ENCODE data around the gene C2. TPM values are rescaled to one million over a fixed set of nuclear protein-coding genes. Genes with fewer than 3 reads are reported as not detected.

The C2 gene
- polyA plus RNA-seq, 1 of the 3 experiments (the other 2 are of a cell fraction) = 0.43 TPM

GRCh38 chr6:31915756-31916155, 11.8 kb upstream of the C2 start:
- ChIA-PET CTCF (interaction anchor here (1.6 kb wide), 1 partner anchor 14 kb away, joined by 3 read pairs; the partner anchor contains the start of gene ZBTB12), POLR2A (no interaction called here)
- no peak overlapping the region for H3K4me2 ChIP-seq
- no peak overlapping the region for H3K9ac ChIP-seq
- TF ChIP-seq SIN3A (IDR thresholded peaks at IDR 0.05; ENCODE audit: borderline replicate concordance, low read depth, low read length) (no peak), NRF1 (IDR thresholded peaks at IDR 0.05; ENCODE audit: low read depth, low read length) (no peak), TAF1 (IDR thresholded peaks at IDR 0.05; ENCODE audit: borderline replicate concordance, low read depth, low read length) (no peak), RFX5 (IDR thresholded peaks at IDR 0.05; ENCODE audit: low read length) (no peak), SMC3 (IDR thresholded peaks at IDR 0.05; ENCODE audit: low read depth, low read length) (no peak), EZH2phosphoT487 (IDR thresholded peaks at IDR 0.05; ENCODE audit: borderline replicate concordance, low read depth) (no peak), CTCF (IDR thresholded peaks at IDR 0.05) (no peak)
- 75% methylated on average over 6 of the region's 6 CpGs for WGBS (ENCODE audit: low lambda C conversion rate)
- DNase-seq = no peak
- H3K27me3 ChIP-seq (ENCODE audit: insufficient read depth) = no peaks in the 10 kb centered on the region
- no peaks in the 10 kb centered on the region for H3K4me1 ChIP-seq (ENCODE audit: control insufficient read depth in 1 of 2, insufficient read depth in 2 of 2, low read depth in 1 of 2, low read length in 1 of 2)
- H3F3A ChIP-seq (replicated peaks; ENCODE audit: insufficient read depth) = peaks cover 9% of the 10 kb centered on the region
- no peaks in the 10 kb centered on the region for H3K79me2 ChIP-seq (ENCODE audit: insufficient read depth)
- no peak overlapping the region for H2AFZ ChIP-seq (ENCODE audit: low read depth)
- no peaks in the 10 kb centered on the region for H3K9me3 ChIP-seq
- no peaks in the 10 kb centered on the region for H4K20me1 ChIP-seq (ENCODE audit: insufficient read depth)
- no peak overlapping the region for H3K4me3 ChIP-seq (ENCODE audit: low read depth in 2 of 2, low read length in 1 of 2)
- H3K9me2 ChIP-seq = no peaks in the 10 kb centered on the region
- H3K36me3 ChIP-seq (replicated peaks in 1 of 2; ENCODE audit: control insufficient read depth in 1 of 2, insufficient read depth in 2 of 2, low read length in 1 of 2) = no peaks in the 10 kb centered on the region
- H3K27ac ChIP-seq (ENCODE audit: low read depth in 2 of 2, low read length in 1 of 2) = no peak overlapping the region

GRCh38 chr6:31918069-31918720, 9.3 kb upstream of the C2 start:
- 62% methylated on average over 8 of the region's 8 CpGs for WGBS (ENCODE audit: low lambda C conversion rate)
- POLR2A ChIA-PET = no interaction called here
- TF ChIP-seq RXRA (IDR thresholded peaks at IDR 0.05; ENCODE audit: borderline replicate concordance, low read depth) (no peak), TCF12 (IDR thresholded peaks at IDR 0.05) (no peak), USF1 (IDR thresholded peaks at IDR 0.05; ENCODE audit: borderline replicate concordance, low read depth) (no peak), RFX5 (IDR thresholded peaks at IDR 0.05; ENCODE audit: low read length) (no peak), FOXJ3 (CRISPR knock-in tag; IDR thresholded peaks at IDR 0.05) (no peak), ZBTB33 (IDR thresholded peaks at IDR 0.05; ENCODE audit: borderline replicate concordance, low read depth) (no peak), SIN3A (IDR thresholded peaks at IDR 0.05; ENCODE audit: borderline replicate concordance, low read depth, low read length) (no peak), FOXM1 (IDR thresholded peaks at IDR 0.05; ENCODE audit: low read depth) (no peak), USF2 (IDR thresholded peaks at IDR 0.05; ENCODE audit: borderline replicate concordance, low read depth, low read length) (no peak), RAD21 (IDR thresholded peaks at IDR 0.05; ENCODE audit: low read length) (no peak), SMC3 (IDR thresholded peaks at IDR 0.05; ENCODE audit: low read depth, low read length) (no peak)
- Histone ChIP-seq H3K27ac (ENCODE audit: low read depth in 2 of 2, low read length in 1 of 2) (no peak overlapping the region), H3K4me1 (ENCODE audit: control insufficient read depth in 1 of 2, insufficient read depth in 2 of 2, low read depth in 1 of 2, low read length in 1 of 2) (no peaks in the 10 kb centered on the region), H3K36me3 (replicated peaks in 1 of 2; ENCODE audit: control insufficient read depth in 1 of 2, insufficient read depth in 2 of 2, low read length in 1 of 2) (no peaks in the 10 kb centered on the region), H3K9ac (no peak overlapping the region), H3K79me2 (ENCODE audit: insufficient read depth) (no peaks in the 10 kb centered on the region), H3K4me2 (no peak overlapping the region), H3F3A (replicated peaks; ENCODE audit: insufficient read depth) (no peaks in the 10 kb centered on the region), H3K9me2 (no peaks in the 10 kb centered on the region), H3K4me3 (ENCODE audit: low read depth in 2 of 2, low read length in 1 of 2) (no peak overlapping the region), H3K27me3 (ENCODE audit: insufficient read depth) (no peaks in the 10 kb centered on the region), H4K20me1 (ENCODE audit: insufficient read depth) (no peaks in the 10 kb centered on the region), H2AFZ (ENCODE audit: low read depth) (no peak overlapping the region), H3K9me3 (no peaks in the 10 kb centered on the region)
- no peak for DNase-seq
- CTCF ChIA-PET = interaction anchor here (0.7 to 3.3 kb wide), 3 partner anchors 34 to 130 kb away, joined by 3 to 11 read pairs (median 4); no protein-coding TSS in a partner anchor

All from SK-N-SH (cell line).